CD4-positive, alpha-beta T cell treated with Interleukin-6 at 100 ng/mL for 8 hours (primary cell): ENCODE data around the gene FMN2.

ENCODE experiments used
- DNase-seq: peaks from one replicate; pipeline ENCODE4 v3.0.0-alpha.2; 2020; ENCODE audit warnings: mixed read lengths, low spot score

FMN2 gene

DNA sequence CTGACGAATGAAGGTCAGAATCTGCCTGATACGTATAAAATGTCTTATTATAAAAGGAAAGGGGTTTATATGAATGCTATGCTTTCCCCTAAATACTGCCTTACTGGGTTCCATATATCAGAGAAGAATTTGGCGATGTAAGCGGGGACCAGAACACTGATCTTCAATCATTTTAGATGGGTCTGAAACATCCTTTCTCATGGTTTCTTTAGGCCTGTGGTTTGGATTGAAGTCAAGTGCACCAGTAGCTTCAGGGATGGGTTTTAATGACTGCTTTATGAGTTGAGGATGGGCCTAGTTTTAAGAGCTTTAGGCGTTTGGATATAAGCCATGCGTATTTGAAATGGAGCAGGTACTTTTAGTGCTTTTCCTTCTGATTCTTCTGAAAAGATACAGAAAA is 6.9 kb downstream of the FMN2 start:
- no peak for DNase-seq

GRCh38 chr1:240099329-240099728 is 7.6 kb downstream of the FMN2 start:
- no peak for DNase-seq

DNA sequence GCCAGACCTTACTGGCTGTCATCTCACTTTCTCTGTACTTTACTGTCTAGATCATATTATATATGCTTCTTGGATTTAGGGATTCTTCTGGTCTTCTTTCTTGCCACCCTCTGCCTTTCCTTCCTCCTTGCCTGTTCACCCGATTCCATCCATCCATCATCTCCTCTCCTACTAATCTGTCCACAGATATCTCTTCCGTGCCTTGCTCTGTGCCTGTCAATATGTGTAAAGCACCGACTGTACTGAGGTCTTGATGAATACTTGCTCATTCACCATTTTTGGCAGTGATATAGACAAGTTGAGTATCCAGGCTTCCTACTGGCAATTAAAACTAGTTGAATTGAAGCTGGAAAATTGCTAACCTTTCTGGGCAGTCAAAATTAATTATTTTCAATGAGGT is 8.1 kb downstream of the FMN2 start:
- no peak for DNase-seq

- no peak for DNase-seq
Observed at GRCh38 chr1:240100371-240100934, 8.8 kb downstream of the FMN2 start.

DNA sequence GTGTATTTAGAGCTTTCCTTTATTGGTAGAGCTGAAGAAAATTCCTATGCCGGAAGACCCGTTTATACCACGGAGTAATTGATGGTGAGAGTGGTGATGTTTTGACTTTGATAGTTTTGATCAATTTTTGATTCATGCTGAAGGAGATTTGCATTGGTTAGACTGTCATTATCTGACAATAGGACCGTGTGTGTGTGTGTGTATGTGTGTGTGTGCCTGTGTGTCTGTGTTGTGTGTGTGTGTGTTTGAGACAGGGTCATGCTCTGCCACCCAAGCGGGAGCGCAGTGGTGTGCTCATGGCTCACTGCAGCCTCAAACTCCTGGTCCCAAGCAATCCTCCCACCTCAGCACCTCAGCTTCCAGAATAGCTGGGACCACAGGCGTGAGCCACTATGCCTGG is 9.6 kb downstream of the FMN2 start:
- no peak for DNase-seq

GRCh38 chr1:240101737-240102136 is 10.1 kb downstream of the FMN2 start:
- DNase-seq = no peak

DNA sequence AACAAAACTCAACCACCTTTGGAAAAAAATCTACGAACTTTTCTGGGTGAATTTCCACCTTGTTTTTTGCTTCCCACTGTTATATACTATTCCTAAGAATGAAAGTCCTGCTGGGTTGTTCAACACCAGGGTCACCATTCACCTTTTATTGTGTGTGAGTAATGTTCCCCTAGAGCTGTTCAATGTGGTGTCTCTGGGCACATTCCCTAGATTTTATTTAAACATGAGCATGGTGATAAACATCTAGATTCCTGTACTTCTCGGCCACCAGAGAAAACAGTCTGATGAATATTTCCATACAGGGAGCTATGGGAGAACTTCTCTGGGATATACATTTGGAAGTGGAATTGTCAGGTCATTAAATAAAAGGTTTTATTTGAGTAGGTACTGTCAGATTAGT is 13.0 kb downstream of the FMN2 start:
- DNase-seq = no peak

- no peak for DNase-seq
Observed at GRCh38 chr1:240107058-240107684, 15.5 kb downstream of the FMN2 start.

GRCh38 chr1:240109130-240109529 is 17.4 kb downstream of the FMN2 start:
- DNase-seq = no peak

DNA sequence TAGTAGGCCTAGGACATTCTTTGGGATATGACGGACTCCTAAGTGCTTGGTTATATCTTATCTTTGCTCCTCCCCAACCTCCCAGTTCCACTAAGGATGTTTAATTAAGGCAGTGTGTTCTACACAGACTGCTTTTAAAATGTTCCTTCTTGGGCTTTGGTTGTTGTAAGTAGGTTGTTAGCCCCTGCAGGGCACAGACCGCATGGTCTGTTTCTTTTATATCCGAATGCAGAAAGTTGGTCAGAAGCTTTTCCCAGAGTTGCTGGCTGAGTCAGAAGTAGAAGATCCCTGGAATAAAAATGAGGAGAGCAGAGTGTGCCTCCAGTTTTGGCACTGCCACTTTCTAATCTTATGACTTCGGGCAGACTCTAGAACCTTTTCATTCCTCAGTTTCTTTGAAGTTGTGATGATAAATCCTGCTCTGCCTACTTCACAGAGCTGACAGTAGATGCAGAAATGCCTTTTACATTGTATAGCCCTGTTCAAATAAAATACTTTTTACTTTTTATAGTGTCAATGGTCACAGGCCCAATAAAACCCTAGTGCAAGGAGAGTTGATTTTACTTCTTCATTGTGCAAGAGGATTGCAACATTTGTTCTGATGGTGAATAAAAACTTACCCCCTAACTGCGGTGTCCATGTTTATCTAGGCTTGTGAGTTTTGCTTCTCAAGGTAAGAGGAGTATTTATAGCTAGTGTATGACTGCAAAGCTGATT is 18.4 kb downstream of the FMN2 start:
- DNase-seq = no peak

DNA sequence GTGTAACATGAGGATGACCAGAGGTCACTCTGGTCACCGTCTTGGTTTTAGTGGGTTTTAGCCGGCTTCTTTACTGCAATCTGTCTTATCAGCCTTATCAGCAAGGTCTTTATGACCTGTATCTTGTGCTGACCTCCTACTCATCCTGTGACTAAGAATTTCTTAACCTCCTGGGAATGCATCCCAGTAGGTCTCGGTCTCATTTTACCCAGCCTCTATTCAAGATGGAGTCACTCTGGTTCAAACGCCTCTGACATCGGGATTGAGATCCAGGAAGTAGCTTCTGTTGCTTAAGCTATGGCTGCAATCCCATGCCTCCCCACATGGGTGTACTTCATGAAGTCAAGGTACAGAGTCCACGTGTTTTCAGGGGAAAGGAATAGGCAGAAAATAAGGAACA is 19.9 kb downstream of the FMN2 start:
- no peak for DNase-seq

GRCh38 chr1:240114222-240114621 is 22.5 kb downstream of the FMN2 start:
- DNase-seq = no peak

DNA sequence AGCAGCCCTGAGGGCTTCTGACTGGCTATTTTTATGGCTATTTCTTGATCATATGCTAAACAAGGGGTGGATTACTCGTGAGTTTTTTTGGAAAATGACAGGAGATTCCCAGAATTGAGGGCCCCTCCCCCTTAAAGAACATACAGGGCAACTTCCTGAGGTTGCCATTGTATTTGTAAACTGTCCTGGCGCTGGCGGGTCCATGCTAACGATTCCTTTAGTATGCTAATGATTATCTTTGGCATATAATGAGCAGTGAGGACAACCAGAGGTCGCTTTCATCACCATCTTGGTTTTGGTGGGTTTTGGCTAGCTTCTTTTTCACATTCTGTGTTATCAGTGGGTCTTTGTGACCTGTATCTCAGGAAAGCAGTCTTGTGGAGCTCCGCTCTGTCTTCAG is 24.1 kb downstream of the FMN2 start:
- DNase-seq = no peak

DNA sequence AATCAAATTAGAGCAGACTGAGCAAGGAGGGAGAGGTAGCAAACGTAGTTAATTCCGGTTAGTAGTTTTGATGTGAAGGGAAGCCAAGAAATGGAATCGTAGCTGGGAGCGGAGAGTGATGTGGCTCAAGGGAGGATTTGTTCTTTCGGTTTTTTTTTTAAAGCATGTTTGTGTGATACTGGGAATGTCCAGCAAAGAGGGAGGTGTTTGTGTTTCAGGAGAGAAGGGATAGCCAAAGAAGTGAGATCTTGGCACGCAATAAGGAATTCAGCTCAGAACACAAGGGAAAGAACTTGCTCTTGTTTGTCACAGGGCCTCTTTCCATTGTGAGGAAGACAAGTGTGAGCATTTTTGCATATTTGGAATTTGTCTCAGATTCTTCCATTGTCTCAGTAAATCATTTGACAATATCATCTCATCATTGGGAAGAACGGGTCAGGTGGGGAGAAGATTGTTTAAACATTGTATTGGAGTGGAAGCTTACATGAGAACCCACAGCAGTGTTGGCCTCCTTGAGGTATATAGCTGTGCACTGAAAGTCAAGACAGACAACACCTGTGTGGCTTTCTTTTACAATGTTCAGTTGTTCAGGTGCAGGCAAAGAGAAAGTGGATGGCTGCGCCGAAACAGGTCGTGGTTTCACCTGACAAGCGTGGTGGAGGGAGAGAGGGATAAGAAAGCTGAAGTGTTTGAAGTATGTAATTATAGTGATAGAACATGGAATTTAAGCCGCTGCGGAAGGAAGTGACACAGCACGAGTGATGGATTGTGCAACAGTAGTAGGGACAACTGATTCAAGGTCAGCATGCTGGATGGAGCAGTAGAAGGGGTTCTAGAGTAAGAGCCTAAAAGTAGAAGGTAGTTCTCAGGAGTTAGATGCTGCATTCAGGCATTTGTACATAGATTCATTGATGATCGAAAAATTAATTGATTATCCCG is 25.4 kb downstream of the FMN2 start:
- DNase-seq = no peak

DNA sequence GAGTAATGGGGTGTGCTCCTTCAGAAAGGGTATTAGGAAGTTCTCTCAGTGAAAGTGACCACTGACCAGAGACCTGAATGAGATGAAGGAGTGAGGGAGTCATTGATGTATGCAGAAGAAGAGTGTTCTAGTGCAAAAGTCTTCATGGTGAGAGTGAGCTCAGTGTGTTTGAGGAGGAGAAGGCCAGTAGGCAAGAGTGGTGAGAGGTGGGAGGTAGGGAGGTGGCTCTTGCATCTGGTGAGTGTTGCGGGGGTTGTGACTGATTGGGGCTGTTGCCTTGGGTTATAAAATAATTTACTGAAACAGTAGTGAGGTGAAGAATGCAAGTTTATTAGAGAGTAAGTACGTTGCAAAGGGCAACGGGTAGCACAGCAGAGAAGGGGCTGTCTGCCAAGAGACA is 26.2 kb downstream of the FMN2 start:
- DNase-seq = no peak

GRCh38 chr1:240122639-240123613 is 31.2 kb downstream of the FMN2 start:
- no peak for DNase-seq

- DNase-seq = no peak
Observed at GRCh38 chr1:240126821-240127220, 35.1 kb downstream of the FMN2 start.

DNA sequence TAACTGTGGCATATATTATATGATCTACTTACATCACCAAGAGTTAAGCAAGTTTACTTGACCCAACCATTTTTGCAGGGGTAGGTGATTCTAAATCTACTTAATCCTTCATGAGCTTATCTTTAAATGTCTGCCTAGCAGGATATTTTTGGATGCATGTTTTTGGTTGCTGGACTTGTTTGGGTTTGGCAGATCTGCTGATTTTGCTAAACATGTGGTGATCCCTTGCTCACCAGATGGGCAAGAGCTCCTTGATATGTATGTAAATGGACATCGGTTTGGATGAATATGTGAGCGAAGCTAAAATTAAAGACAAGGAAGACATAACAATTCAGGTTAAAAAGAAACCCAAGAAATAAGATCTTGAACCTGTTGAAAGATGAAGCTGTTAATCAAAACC is 36.7 kb downstream of the FMN2 start:
- DNase-seq = no peak

GRCh38 chr1:240134113-240134512 is 42.4 kb downstream of the FMN2 start:
- DNase-seq = no peak

- DNase-seq = no peak
Observed at GRCh38 chr1:240134596-240134995, 42.9 kb downstream of the FMN2 start.

DNA sequence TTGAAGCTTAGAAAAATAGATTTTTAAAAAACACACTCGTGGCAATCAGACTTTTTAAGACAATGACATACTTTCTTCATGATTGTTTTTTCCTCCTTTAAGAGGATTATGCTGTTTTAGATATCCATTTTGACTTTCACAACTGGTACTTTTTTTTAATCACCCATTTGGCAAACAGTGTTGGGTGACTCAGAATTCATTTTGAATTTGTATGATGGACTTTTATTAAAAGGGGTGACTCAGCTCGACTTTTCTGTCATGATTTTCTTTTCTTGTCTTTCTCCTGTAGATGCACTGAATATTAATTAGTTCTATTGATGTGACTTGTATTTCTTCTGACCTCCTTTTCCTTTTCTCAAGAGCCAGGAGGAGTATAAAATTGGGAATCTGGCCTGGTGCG is 44.7 kb downstream of the FMN2 start:
- no peak for DNase-seq
